Activated gamma-delta T cell treated with Interleukin-2 at 50 U/mL for 16 hours (primary cell): ENCODE measurements around the gene PARP15.

Source experiments
- DNase-seq: peaks from one replicate; pipeline ENCODE4 v3.0.0-alpha.2; 2020

PARP15 gene

DNA sequence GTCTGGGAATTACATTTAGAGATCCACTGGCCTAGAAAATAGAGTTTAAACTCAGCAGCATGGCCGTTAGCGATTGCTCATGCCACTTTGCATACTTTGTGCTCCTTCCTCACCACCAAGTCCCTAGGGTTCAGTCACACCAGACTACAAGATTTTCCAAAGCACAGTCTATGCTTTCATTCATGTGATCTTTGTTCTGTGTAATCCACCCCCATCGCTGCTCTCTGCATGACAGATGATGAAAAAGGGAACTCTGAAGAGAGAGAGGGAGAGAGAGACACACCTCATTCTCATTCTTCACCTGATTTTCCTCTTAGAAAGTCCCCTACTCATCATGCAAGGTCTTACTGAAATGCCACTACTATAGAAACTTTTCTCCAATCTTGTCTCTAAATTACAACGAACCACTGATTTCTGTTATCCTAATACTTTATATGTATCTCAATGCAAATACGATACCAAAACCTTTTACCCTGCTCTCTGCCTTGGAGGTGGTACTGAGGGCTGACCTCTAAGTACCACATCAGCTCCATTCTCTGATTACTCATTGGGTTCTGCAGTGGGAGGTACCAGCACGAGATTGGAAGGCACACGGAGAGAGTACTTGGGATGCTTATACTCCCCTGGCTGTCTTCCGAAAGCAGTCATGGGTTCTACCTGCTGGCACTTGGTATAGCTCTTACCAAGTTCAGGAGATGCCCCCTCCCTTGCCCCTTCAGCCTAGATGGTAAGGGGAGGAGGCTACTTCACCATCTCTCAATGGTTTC is 1.1 kb upstream of the PARP15 start:
- DNase-seq: no peak

GRCh38 chr3:122578069-122578740 is 755 bp downstream of the PARP15 start:
- DNase-seq: no peak

- DNase-seq: no peak
Measured at GRCh38 chr3:122580470-122580869, 3.0 kb downstream of the PARP15 start.

- DNase-seq: no peak
Measured at GRCh38 chr3:122581622-122582021, 4.2 kb downstream of the PARP15 start.

- DNase-seq: no peak
Measured at GRCh38 chr3:122582390-122582789, 4.9 kb downstream of the PARP15 start.

GRCh38 chr3:122586098-122586497 is 8.6 kb downstream of the PARP15 start:
- DNase-seq: no peak

- no peak for DNase-seq
Measured at GRCh38 chr3:122586773-122587485, 9.5 kb downstream of the PARP15 start.

GRCh38 chr3:122587572-122587971 is 10.1 kb downstream of the PARP15 start:
- no peak for DNase-seq

GRCh38 chr3:122589297-122589696 is 11.8 kb downstream of the PARP15 start:
- no peak for DNase-seq

DNA sequence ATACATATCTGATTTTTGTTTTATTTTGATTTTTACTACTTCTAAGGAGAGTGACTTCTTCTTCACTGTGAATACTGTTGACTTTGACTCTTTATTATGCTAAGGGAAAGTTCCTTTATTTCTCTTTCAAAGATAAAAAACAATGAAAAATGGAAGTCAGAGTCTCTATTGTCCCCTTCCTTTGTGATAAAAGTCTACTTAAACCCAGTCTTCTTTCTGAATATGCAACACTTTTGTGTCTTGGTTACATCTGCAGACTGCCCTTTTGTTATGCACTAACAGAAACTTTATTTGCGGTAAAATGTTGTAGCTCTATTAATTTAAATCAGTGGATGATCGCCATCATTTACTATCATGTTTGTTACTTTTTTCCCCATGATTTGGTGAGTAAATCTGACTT is 13.2 kb downstream of the PARP15 start:
- no peak for DNase-seq

GRCh38 chr3:122594025-122594424 is 16.6 kb downstream of the PARP15 start:
- no peak for DNase-seq

DNA sequence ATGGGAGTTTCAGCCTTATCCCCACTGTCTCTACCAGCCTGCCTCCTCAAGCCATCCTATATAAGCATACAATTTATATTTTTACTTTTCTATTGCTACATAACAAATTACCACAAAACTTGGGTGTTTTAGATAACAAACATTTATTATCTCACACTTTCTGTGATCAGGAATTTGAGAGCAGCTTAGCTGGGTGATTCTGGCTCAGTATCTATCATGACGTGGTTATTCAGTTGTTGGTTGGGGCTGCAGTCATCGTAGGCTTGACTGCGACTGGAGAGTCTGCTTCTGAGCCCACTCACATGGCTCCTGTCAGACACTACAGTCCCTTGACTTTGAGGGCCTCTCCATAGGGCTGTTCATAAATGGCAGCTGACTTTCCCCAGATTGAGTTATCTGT is 20.7 kb downstream of the PARP15 start:
- no peak for DNase-seq

DNA sequence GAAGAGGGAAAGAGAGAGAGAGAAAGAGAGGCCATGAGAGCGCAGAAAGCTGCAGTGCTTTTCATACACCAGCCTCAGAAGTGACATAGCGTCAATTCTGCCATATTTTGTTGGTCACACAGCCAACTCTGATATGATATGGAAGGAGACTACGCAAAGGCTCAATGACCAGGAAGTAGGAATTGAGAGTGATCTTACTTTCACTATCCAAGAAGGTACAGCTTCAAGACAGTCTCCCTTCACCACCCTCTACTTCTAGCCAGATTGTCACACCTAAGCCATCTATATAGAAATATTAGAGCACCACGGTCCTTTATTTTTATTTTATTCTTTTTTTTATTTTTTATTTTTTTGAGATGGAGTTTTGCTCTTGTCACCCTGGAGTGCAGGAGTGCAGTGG is 21.1 kb downstream of the PARP15 start:
- DNase-seq: no peak

DNA sequence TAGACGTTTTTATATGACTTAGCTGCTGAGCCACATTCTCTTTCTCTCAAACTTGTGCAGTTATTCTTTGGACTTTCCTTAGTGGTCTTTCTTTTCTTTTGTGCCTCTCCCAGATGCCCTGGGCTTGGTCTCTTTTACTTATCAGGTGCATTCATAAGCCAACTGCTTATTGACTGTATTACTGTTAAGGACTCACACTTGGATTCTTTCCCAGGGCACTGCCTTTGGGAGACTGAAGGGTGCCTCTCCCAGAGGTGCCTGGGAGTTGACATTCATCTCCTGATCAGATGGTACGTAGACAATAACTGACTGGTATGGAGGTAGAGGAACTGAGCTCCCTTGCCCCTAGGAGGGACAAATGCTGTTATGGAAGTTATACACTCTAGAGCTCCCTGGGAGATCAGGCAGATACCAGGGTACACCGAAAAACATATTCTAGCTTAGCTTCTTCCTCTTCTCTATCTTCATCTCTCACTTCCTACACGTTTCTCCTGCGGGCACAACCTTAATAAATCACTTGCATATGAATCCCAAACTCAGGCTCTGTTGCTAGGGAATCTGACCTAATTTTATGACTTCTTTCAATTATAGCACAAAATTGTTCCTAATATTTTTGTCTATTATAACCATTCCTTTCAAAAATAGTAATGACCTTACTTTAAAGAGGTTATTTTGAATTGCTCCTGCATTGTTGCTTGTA is 24.7 kb downstream of the PARP15 start:
- no peak for DNase-seq

- no peak for DNase-seq
Measured at GRCh38 chr3:122603056-122603455, 25.6 kb downstream of the PARP15 start.

DNA sequence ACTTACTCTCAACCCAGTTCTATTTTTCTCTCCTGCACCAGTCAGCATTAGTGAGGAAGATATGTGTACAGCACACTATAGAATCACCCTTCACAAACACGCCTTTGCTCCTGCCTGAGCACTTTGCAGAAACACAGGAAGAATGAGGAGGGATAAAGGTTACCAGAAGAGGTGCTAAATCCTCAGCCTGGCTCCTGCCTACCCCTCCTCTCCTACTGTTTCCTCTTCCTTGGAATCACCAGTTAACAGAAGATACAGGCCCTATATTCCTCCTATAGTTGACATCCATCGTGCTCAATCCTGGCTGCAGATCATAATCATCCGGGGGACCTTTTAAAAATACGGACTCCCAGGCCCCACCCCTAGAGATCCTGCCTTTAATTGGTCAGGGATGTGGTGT is 28.9 kb downstream of the PARP15 start:
- DNase-seq: no peak

DNA sequence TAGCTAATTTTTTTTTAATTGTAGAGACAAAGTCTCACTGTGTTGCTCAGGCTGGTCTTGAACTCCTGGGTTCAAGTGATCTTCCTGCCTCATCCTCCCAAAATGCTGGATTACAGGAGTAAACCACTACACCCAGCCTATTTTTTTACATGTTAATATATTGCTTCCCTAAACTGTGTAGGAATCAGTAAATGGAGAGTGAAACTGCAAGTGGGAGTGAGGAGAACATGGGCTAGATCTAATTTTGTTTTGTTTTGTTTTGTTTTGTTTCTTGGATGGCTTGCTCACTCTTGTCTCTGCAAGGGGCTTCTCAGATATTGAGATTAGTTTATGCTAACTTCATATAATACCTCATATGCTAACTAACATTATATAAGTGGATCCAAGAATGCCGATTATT is 31.5 kb downstream of the PARP15 start:
- DNase-seq: no peak

GRCh38 chr3:122609798-122610559 is 32.5 kb downstream of the PARP15 start:
- no peak for DNase-seq

- no peak for DNase-seq
Measured at GRCh38 chr3:122612696-122613095, 35.2 kb downstream of the PARP15 start.

DNA sequence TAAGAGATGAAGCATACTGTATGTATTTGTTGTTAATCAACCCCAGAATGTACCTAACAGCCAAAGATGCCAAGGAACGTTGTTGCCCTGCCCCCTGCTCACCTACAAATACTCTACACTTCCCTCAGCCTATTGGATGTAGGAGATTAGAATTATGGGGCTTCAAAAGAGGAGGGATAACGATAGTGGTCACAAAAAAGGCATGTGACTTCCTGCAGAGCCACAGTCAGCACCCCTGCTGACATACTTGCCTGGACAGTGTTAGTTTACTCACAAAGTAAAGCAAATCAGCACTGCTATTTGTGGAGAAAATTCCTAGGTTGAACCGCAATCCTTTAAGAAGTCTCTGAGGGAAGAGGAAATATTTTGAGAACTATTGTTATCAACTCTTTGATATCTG is 37.9 kb downstream of the PARP15 start:
- DNase-seq: no peak

DNA sequence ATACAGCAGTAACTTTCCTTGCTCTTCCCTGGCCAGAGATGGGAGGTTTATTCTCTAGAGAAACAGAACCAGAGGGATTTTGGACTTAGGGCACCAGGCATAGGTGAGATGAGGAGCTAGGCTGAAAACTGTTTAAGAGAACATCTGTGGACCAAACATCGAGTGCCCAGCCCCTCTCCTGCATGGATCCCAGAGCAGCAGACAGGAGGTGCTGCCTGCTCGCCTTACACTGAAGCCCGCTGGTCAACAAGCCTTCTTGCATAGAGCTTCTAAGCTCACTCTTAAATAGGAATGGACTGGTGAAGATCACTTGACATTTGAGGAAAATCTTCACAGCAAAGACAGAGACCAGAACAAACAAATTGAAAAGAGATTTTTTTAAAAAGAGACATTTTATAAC is 41.2 kb downstream of the PARP15 start:
- no peak for DNase-seq

DNA sequence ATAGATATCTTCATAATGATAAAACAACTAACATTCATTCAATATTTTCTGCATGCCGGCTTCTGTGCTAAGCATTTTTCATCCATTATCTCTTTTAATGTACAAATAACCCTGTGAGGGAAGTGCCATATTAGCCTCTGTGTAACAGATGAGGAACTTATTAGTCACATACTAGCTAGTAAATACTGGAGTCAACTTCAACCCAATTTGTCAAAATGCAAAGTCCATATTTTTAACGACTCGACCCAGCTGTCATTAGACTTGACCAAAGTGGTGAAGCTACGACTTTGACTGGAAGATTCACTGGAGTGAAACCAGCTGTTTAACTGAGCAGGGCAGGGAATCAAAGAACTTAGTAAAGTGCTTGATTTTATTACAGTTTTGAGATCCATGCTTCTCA is 41.6 kb downstream of the PARP15 start:
- DNase-seq: no peak

GRCh38 chr3:122620399-122620798 is 42.9 kb downstream of the PARP15 start:
- DNase-seq: no peak
